Lung microvascular endothelial cell (primary cell): ENCODE results near the gene PTPN20. TPM values are rescaled to one million over a fixed set of nuclear protein-coding genes. Genes with fewer than 3 reads are reported as not detected.
"Not testable (repeated sequence)": the region's sequence is repeated elsewhere in the genome, so short reads cannot be mapped to it uniquely, and the experiment has no call there.

Experiments
- DNase-seq, 2 donors: peaks; one replicate each; pipeline versions ENCODE4 v3.0.0 to v3.0.0-alpha.2; 2010; ENCODE audit warnings: low read depth in 2 of 2
- total RNA-seq: library from RNA; depleted of rRNA; stranded (reverse); fragments of >200 nt; gene quantifications from 2 replicates; pipeline ENCODE4 v1.2.1, GENCODE V29; 2014

Gene PTPN20, protein sequence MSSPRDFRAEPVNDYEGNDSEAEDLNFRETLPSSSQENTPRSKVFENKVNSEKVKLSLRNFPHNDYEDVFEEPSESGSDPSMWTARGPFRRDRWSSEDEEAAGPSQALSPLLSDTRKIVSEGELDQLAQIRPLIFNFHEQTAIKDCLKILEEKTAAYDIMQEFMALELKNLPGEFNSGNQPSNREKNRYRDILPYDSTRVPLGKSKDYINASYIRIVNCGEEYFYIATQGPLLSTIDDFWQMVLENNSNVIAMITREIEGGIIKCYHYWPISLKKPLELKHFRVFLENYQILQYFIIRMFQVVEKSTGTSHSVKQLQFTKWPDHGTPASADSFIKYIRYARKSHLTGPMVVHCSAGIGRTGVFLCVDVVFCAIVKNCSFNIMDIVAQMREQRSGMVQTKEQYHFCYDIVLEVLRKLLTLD
- under 0.01 and 1.4 TPM in 2 replicates for total RNA-seq

DNA sequence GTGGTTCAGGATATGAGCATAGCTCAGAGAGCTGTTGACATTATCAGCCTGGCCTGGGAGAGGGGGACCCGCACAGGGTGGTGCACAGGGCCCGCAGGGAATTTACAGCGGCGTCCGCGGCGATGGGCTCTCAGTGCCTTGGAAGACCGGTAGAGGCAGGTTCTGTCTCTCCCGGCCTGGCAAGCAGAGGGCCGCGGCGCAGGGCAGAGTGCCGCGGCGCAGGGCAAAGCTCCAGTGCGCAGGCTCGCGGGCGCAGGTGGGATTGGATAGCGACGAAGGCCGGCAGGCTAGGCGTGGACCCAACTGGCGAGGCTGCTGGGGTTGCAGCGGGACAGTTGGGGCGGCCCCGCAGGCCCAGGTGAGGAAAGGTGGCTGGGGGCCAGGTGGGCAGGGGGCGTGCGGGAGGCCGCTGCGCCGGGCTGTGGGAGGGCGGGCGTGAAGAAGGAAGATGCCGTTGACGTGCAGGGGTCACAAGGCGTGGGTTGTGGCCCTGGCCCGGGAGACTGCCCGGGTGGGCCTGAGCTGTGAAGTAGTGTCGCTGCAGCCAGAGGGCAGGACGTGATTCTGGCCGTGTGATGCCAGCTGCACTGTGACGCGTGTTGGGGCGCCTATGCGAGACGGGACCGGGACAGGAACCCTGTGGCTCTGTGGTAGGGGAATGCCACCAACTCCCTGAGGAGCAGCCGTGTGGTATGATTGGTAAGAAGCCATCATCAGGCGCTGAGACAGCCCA, at the start of gene PTPN20:
PTPN20 (plus strand) TSS at position 285 of the 733 bp plus-strand sequence. CDS start 21,072 bp downstream, outside the sequence.
- DNase-seq: peak in 1 of 2 donors; percentile 3

DNA sequence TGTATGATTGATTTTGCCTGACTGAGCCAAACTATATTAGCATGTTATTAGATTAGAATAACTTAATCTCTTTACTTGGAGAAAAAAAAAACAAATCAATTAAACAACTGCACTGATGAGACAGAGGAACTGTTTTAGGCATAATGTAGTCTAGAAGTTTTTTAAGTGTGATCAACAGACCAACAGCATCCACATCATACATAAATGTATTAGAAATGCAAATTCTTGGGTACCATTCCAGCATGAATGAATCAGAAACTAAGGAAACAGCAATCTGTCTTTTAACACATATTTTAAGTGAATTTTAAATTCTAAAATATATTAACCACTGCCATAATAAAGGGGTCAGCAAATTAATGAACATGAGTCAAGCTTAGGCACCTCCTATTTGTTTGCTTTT, 41.5 kb upstream of the PTPN20 start:
- DNase-seq: not testable (repeated sequence)

DNA sequence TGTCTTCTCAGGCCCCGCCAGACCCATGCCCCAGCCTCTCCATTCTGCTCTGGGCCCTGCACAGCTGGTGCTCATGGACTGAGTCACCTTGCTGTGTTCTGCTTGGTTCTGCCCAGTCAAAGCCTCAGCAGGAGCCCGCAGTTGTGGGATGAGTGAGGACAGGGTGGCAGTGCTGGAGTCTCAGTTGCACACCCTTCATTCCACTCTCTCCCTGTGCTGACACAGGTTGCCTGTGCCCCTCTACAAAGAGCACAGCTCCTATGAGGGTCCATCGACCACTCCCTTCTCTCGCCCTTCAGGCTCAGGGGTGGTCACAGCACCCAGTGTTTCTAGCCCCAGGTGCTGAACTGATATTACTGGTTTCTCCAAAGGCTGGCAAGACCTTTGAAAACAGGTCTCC, 39.6 kb upstream of the PTPN20 start:
- not testable (repeated sequence) for DNase-seq

DNA sequence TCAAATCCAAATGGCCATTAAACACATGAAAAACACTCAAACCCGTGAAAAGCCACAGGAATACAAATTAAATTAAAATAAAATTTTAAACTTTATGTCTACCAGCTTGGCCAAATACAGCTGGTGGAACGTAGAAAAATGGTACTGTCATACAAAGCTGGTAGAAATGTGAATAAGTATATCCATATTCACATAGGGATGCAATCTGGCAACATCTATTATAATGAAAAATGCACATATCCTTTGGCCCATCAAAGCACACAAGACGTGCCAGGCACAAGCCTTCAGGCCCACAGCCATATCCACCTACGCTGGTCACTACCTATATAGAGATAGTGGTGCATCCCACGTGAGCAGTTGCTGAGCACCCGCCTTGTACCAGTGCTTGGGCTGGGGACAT, 35.9 kb upstream of the PTPN20 start:
- not testable (repeated sequence) for DNase-seq

DNA sequence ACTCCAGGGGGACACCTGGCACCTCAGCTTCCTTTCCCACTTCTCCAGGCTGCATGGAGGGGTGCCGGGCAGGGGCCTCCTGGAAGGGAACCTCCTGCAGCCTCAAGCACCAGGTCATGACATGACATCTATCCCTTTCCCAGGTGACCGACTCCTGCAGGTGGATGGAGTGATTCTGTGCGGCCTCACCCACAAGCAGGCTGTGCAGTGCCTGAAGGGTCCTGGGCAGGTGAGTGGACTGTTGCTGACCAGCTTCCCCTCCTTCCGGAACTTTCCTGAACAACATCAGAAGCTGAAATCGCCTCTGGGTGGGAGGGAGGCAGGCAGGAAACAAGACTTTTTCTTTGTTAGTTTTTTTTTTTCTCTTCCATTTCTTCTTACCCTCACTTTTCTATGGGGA, 34.5 kb upstream of the PTPN20 start:
- not testable (repeated sequence) for DNase-seq

DNA sequence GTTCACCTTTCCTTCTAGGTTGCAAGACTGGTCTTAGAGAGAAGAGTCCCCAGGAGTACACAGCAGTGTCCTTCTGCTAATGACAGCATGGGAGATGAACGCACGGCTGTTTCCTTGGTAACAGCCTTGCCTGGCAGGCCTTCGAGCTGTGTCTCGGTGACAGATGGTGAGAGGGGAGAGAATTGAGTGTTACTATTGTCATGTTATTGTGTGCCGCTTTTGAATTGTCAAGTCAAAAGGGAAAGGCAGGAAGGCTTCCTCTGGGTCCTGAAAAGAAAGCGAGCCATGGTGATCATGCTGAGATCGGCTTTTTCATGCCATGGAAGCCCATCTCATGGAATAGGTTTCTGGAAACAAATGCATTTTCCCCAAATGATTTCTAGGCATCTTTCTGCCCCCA, 32.5 kb upstream of the PTPN20 start:
- not testable (repeated sequence) for DNase-seq

DNA sequence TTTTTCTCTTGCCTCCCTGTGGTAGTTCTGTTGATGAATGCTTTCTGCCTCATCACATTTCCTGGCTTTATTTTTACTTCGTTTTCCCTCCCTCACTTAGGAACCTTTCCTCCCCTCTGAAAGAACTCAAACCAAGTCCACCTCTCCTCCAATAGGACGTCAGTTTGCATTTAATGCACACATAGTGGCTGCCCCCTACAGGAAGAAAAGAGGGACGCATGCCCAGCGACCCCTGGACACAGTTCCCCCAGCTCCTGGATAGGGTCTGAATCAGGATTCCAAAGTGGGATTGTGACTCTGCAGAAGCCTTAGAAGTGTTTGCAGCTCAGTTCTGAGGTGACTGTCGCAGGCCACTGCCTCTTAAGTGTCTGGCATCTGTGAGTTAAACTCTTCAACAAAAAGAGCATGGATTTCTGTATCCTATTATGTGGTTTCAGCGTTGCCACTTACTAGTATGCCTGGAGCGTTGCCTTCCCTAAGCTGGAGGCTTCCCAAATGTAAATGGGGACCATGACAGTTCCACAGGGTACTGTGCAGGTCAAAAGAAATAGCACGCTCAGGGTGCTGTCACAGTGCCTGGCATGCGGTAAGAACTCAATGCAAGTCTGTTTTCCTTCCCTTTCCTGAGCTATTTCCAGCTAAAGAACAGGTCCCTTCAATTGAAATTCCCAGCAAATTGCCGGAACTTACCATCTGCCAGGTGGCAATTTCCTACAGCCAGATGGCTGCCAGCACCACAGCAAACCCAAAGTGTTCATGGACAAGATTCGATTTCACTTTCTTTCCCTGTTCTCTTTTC, 20.2 kb upstream of the PTPN20 start:
- not testable (repeated sequence) for DNase-seq

DNA sequence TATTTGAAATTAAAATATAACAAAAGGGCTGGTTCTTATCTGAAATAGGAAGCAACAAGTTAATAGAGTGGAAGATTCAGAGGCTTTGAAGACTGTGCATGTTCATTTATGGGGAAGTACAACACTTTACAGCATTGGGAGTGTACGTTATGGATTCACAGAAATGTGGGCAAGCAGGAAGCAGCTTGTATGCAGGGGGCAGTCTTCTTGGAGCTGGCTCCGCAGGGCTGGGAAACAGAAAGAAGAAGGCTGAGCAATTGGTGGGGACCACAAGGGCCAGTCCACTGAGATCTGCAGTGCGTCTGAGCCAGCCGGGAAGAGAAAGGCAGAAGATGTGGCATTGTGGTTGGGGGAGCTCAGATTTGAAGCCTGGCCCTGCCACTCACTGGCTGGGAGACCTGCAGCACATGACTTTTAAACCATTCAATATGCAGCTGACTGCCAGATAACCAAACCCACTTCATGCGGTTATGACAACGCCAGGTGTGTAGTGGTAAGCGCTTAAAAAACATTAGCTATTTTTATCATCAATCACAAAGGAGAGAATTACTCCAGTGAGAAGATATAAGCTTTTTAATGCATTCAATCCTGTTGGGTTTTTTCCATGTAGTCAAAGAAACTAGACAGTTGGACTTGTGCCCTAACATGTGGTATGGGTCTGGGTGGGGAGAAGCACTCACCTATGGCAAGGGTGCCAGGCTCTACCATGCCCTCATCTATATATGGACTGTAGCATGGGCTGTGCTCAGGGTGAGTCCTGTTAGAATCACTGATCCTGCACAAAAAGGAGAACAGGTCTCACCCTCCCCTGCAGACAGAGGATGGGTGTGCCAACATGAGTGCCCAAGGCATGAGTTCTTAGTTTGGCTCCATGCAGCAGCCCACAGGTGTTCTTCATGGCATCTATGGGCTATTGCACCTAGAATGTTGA, 14.2 kb upstream of the PTPN20 start:
- not testable (repeated sequence) for DNase-seq

DNA sequence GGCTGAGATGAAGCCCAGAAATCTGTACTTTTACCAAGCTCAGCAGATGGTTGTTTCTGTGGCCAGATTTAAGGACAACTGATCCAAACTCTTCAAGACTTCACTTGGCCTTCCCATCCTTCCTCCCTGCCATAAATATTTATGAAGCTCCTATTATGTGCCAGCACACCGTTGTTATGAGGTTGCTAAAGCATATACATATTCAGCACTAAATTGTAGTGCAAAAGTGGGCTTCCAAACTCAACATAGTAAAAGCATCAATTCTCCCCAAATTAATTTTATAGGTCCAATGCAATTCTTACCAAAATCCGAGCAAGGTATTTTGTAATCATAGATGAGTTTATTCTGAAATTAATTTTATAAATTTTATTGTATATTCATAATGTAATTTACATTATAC, 10.0 kb upstream of the PTPN20 start:
- DNase-seq: not testable (repeated sequence)

DNA sequence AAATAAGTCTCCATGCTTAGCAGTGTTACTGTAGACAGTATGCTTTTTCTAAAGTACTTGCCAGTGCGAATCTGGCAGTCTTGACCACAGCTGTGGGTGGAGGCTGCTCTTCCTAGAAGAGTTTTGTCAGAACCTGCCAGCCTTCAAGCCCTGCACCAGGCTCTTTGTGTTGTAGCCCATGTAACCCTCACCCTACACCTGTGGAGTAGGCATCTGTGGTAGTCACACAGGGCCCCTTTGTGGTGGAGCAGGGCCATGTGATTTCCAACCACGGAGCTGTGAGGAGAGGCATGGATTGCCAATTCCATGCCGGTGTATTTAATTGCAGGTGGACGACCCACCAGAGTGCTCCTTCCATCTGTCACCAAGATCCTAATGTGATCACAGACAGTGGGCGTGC, 7.4 kb upstream of the PTPN20 start:
- not testable (repeated sequence) for DNase-seq

DNA sequence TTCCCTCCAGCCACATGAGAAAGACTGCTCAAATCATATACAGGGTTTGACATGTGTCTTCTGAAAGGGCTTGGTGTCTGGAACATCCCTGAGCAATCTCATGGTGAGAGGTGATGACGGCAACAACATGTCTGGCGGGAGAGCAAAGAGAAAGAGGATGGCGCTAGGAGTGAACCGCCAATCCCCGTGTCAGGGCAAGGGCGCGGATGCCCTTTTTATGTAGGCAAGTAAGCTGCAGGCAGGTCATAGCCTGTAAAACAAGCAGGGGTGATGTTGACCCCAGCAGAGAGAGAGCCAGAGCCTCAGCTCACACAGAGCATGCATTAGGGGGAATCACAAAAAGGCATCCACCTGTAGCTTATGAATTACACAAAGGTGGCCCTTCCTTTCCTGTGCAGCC, 4.9 kb upstream of the PTPN20 start:
- DNase-seq: not testable (repeated sequence)

DNA sequence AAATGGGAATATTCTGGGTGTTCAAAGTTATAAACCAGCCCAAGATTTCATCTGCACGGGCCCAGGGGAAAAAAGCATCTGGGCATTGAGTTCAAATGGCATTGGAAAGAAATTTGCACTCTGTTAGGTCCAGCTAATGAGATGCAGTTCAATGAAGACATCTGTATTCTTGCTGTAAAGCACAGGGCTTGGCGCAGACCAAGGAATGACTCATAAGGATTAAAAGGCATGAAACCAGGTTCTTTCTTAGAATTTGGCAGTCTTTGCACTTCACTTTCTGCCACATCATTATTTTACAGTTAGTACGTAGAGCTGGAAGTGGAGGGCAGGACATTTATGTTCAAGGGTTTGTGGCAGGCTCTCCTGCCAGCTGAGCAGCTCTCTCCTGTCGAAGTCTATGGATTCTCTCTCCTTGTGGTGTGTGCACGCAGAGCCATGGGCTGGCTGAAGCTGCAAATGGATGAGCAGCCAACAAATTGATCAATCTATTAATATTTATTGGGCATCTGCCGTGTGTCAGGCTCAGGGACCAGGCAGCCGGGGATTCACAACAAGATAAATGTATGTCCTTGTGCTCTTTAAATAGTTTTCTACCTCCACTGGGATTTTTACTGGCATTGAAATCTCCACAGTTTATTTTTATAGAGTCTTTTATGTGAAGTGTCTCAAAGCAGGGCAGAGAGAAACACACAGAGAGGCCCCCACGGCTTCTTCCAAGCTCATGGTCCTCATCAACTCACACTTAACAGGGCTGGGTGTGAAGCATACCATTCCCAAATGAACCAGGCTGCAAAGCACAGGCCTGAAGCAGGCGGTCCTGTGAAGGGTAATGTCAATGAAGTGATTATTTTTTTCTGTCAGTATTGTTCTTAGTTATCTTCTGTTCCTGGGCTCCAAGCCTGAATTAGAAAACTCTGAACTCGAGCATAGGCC, 3.8 kb upstream of the PTPN20 start:
- not testable (repeated sequence) for DNase-seq

DNA sequence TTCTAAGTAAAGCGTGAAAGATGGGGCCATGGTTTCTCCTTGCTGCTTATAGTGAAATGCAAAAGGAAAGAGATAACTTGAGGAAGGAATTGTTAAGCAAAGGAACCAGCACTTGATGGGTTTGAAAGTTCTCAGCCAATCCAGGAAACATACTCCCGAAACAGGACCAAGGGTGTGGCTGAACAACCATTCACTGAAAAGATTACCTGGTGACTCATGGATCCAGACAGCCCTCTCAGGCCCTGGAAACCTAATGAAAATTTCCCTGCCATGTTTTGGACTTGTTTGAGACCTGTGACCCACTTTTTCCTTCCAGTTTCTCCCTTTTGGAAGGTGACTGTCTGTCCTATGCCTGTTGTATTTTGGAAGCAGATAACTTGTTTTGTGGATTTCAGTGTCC, 11.3 kb downstream of the PTPN20 start:
- not testable (repeated sequence) for DNase-seq

DNA sequence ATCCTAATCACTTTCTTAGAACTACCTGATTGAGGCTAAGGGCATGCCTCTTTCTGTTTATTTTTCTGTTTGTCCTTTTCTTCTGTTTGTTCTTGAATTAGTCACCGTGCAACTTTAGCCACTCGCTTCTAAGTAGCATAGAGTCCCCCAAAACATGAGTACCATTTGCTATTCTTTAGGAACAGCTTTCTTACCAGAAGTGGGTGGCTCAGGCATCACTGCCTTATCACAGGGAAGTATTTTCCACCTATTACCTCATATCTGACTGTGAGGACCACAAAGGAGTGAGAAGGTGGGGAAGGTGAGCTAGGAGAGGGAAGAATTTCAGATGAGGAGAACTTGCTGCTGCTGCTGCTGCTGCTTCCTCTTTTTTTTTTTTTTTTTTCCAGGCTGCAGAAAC, 13.9 kb downstream of the PTPN20 start:
- DNase-seq: not testable (repeated sequence)

DNA sequence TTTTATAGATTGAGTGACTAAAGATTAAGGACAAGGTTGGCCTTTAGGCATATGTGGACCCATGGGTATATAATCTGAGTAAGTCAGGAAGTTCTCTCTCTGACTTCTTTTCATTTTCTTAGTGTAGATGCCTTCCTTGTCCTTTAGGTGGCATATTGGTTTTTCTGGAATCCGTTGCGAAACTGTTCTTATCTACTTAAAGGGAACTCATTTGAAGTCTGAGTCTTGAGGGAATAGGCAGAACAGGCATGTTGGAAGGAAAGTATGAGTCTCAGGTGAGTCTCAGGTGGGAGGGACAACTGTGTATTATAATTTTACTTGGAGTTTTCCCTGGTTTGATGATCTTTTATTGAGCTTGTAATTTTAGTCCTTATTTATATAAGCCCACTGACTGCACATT, 14.6 kb downstream of the PTPN20 start:
- not testable (repeated sequence) for DNase-seq

DNA sequence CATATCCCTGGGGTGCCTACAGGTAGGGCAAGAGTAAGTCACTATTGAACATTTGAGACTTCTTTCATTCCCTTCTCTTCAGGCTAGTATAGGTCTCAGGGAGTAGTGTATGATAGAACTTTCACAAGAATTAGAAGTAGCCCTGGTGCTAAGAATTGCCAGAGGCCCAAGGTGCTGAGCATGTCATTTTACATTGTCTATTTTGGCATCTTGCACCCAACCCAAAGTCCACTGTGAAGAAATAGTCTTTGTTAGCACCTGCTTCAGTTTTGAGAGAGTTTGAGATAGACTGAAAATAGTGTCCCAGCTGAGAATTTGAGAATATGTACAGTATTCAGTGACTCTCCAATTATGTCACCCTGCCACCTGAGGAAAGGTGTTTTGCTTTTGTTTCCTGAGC, 17.6 kb downstream of the PTPN20 start:
- DNase-seq: not testable (repeated sequence)

DNA sequence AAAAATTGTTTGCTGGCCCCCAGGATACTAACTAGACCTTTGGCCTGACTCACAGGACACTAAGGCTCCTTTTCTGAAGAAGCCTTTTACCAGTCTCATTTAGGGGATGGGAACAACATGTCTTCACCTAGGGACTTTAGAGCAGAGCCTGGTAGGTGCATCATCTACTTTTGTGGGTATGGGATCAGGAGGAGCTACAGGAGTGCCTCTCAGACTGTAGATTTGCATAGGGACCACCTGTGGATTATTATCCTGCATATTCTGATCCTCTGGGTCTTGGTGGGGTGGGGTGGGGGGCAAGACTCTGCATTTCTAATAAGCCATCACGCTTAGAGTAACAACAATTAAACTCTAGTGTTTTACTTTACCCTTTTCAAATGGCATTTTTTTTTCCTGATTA, 21.2 kb downstream of the PTPN20 start:
- not testable (repeated sequence) for DNase-seq

DNA sequence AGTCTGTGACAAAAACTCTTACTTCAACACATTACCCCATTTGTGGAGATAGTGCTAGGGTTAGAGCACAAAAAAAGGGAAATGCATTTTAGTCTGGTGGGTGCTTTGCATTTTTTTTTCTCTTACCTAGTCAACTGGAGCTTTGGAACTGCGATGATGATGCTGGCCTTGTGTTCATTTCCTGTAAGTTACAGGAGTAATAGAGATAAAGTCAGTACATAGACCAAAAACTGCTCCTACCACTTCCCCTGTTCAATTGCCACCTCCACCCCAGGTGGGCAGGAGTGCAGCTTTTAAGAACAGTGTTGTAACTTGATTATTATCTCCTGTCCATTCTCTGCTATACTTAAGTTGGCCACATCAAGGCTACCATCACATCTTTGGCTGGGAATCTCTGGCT, 29.9 kb downstream of the PTPN20 start:
- DNase-seq: not testable (repeated sequence)

DNA sequence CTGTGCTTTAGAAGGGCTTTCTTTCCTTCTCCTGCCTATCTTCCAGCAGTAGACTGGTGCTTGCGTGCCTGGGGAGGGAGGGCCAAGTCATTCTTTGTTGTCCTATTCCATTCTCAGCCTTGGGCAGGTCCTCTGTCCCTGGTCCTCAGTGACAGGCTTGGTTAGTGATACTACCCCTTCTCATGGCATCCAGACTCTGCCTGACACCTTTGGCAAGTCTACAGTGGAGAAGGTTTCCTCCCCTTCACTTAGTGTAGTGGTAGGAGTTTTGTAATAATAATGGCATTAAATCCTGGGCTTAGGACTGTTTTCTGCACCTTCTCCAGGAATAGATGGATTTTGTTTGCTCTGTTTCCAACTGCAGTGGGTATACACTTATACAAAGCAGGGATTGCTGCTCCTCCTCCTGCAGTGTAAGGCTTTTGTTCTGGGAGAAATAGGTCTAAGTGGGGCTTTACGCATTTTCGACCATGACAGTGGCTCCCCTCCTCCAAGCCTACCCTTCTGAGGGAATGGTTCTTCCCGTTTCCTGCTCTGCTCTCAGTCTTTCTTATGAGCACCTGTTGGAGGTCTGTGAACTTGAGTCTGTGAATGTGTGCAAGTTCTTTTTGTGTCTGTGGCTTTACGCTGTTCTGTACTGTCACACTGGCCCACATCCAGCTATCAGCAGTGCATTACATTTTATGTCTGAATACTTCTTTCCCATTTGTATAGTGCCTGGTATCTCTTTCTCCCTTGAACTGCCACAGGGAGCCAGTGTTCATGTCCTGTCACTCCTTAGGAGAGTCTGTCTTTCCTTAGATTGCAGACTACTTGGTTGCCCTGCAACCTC, 37.7 kb downstream of the PTPN20 start:
- DNase-seq: not testable (repeated sequence)
